Chondrocyte (in vitro differentiated cells): ENCODE measurements around the gene MOAP1. TPM values are rescaled to one million over a fixed set of nuclear protein-coding genes. Genes with fewer than 3 reads are reported as not detected.

Experiments
- DNase-seq: peaks from one replicate; pipeline ENCODE4 v3.0.0; 2021; ENCODE audit warnings: mixed read lengths, low spot score
- H3K27ac Mint-ChIP-seq: one replicate; pipeline ENCODE4 v1.8.0; 2021; ENCODE audit warnings: mild to moderate bottlenecking, moderate library complexity, mixed read lengths; ENCODE audit not compliant: unreplicated experiment
- H3K27me3 Mint-ChIP-seq: 2 replicates; pipeline ENCODE4 v1.8.0; 2021; ENCODE audit warnings: low read depth, mixed read lengths
- H3K36me3 Mint-ChIP-seq: 2 replicates; pipeline ENCODE4 v1.8.0; 2021; ENCODE audit warnings: low read depth, mixed read lengths
- H3K4me1 Mint-ChIP-seq: 2 replicates; pipeline ENCODE4 v1.8.0; 2021; ENCODE audit warnings: low read depth, mild to moderate bottlenecking, mixed read lengths
- H3K4me3 Mint-ChIP-seq: one replicate; pipeline ENCODE4 v1.8.0; 2021; ENCODE audit warnings: mild to moderate bottlenecking, moderate library complexity, mixed read lengths; ENCODE audit not compliant: unreplicated experiment
- H3K9me3 Mint-ChIP-seq: 2 replicates; pipeline ENCODE4 v1.8.0; 2021; ENCODE audit warnings: low read depth, mixed read lengths
- CTCF ChIP-seq: fragments of 200-600 bp; sonication (generic); IDR thresholded peaks from 2 replicates; pipeline ENCODE4 v1.5.0; 2021; ENCODE audit warnings: antibody characterized with exemption, mild to moderate bottlenecking, moderate library complexity
- total RNA-seq: library from RNA; stranded (reverse); gene quantifications from 3 replicates; pipeline ENCODE4 v1.2.1, GENCODE V29; 2021

MOAP1 gene
- total RNA-seq, 1 donor from 2014 or later = 18.1 TPM

GRCh38 chr14:93133464-93133863, 51.2 kb downstream of the MOAP1 start:
- Mint-ChIP-seq H3K27me3 (peaks cover 9% of the 10 kb centered on the region), H3K4me3 (no peak overlapping the region), H3K4me1 (peaks cover 14% of the 10 kb centered on the region), H3K36me3 (no peaks in the 10 kb centered on the region), H3K9me3 (no peaks in the 10 kb centered on the region), H3K27ac (no peak overlapping the region)
- DNase-seq = no peak
- TF ChIP-seq CTCF = no peak

DNA sequence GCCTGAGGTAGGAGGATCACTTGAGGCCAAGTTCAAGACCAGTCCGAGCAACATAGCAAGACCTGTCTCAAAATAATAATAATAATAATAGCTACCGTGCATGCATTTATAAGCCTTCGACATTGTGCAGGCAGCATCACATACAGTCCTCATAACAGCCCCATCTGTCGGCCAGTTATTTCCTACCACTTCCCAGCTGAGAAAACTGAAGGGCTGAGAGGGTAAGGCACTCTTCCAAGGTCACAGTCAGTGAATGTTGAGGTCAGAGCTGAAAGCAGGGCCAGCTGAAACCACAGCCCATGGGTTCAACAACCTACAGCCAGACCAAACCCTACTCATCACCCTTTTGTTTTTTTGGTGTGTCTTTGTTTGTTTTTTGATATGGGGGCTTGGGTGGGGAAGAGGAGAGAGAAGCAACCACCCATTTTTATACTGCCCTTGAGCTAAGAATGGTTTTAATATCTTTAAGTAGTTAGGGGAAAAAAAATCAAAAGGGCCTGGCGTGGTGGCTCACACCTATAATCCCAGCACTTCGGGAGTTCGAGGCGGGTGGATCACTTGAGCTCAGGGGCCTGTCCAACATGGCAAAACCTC, 52.1 kb downstream of the MOAP1 start:
- Mint-ChIP-seq H3K27me3 (peaks cover 15% of the 10 kb centered on the region), H3K9me3 (no peaks in the 10 kb centered on the region), H3K36me3 (no peaks in the 10 kb centered on the region), H3K4me3 (no peak overlapping the region), H3K4me1 (peaks cover 14% of the 10 kb centered on the region), H3K27ac (no peak overlapping the region)
- peak; percentile 79 for TF ChIP-seq CTCF
- no peak for DNase-seq

Other genes starting within 250 kb of the MOAP1 start
- 27.7 to 31.2 TPM (median 28.2 TPM) in 3 replicates for gene ITPK1, start 69.0 kb downstream of the MOAP1 start, total RNA-seq
- 13.1 to 15.2 TPM (median 14.9 TPM) in 3 replicates for gene LYSET, start 420 bp upstream of the MOAP1 start, total RNA-seq
- gene GON7, start 22.2 kb upstream of the MOAP1 start, total RNA-seq = 5.3 to 11.7 TPM (median 5.7 TPM) in 3 replicates
- gene UBR7, start 22.4 kb upstream of the MOAP1 start, total RNA-seq = 15.3 to 27.1 TPM (median 16.6 TPM) in 3 replicates
- 43.5 to 57.9 TPM (median 44.4 TPM) in 3 replicates for gene BTBD7, start 148.1 kb upstream of the MOAP1 start, total RNA-seq
- gene COX8C, start 162.3 kb upstream of the MOAP1 start, total RNA-seq = not detected in 3 replicates
- 0.10 to 0.19 TPM (median 0.15 TPM) in 3 replicates for gene UNC79, start 246.0 kb upstream of the MOAP1 start, total RNA-seq